ENCODE results near the gene OSGEP.

The OSGEP gene

DNA sequence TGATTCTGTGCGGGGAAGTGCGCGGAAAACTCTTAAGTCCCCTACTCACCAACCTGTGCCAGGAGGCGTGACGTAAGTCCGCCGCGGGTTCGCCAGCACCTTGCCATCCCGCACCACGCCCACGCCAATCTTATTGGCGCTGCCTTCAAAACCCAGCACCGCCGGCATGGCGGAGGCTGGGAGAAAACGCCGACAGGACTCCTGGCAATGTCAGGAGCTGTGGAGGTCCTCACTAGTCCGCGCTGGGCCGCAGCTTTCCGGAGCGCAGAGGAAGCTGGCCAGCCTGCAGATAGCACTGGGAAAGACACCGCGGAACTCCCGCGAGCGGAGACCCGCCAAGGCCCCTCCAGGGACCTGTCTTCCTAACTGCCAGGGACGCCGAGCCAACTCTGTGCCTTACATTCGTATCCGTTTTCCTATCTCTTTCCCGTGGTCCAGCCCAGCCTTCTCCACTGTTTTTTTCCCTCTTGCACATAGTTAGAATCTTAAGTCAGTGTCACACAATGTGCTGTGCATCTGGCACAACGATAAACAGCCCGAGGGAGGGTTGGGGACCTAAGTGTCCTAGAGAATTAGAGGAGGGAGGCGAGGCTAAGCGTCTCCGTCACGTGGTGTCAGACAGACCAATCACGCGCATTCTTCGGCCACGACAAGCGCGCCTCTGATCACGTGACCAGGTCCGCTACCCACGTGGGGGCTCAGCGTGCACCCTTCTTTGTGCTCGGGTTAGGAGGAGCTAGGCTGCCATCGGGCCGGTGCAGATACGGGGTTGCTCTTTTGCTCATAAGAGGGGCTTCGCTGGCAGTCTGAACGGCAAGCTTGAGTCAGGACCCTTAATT, at the start of gene OSGEP, which contains the start of gene APEX1:
Gene OSGEP (minus strand): TSS at position 297 of the 839 bp plus-strand sequence. CDS start 129 bp downstream, at position 168.
Gene APEX1 (plus strand): TSS at position 711 of the 839 bp plus-strand sequence. CDS start 420 bp downstream, outside the sequence.
- DNase-seq = peak; percentile 69 to 91

GRCh38 chr14:20503898-20504297, 49.3 kb upstream of the OSGEP start:
- DNase-seq = no peak

DNA sequence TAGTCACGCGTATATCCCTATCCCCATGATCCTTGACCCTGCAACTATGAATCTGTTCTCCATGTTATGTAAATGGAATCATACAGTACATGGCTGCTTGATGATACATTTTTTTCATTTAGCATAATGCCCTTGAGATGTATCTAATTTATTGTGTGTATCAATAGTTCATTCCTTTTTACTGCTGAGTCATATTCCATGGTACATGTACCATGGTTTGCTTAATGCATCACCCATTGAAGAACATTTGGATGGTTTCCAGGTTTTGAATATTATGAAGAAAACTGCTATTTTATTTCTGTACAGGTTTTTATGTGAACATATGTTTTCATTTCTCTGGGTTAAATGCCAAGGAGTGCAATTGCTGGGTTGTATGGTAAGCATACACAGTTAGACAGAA, 46.7 kb upstream of the OSGEP start:
- no peak for DNase-seq

GRCh38 chr14:20499881-20500280, 45.3 kb upstream of the OSGEP start:
- DNase-seq = no peak

DNA sequence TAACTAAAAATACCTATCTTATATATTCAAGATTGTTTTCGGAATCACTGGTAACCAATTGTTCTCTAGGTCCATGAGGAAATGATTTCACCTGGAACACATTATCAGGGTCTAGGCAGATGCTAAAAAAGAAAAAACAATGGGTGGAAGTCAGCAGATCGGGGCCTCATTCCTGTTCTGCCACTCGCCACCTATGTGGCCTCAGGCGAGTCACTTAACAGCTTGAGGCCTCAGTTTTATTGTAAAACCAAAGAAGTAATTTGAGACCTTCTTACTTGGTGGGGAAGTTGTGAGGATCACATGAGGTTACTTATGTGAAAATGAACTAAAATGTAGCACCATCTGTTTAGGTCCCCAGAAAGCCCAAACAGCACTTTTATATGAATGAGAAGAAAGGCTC, 44.5 kb upstream of the OSGEP start:
- DNase-seq = no peak

GRCh38 chr14:20498622-20499021, 44.0 kb upstream of the OSGEP start:
- DNase-seq = no peak

GRCh38 chr14:20494935-20495766, 40.5 kb upstream of the OSGEP start:
- DNase-seq = no peak

- DNase-seq = no peak
Measured at GRCh38 chr14:20493634-20494033, 39.0 kb upstream of the OSGEP start.

DNA sequence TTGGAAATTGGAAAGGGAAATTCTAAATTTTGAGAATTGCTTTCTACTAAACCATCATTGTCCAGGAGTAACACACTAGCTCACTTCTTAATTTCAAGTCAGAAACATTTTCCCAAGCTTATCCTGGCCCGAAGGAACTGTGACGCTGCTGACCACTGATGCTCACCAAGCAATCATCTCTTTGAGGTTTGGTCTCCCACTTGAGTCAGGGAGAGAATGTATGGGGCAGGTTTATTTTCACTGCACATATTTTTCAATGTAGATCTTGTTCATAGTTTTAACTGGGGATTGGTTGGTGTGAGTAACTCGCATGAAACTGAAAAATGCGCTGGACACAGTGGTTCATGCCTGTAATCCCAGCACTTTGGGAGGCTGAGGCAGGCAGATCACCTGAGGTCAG, 37.9 kb upstream of the OSGEP start:
- DNase-seq = no peak

GRCh38 chr14:20490563-20490962, 36.0 kb upstream of the OSGEP start:
- no peak for DNase-seq

DNA sequence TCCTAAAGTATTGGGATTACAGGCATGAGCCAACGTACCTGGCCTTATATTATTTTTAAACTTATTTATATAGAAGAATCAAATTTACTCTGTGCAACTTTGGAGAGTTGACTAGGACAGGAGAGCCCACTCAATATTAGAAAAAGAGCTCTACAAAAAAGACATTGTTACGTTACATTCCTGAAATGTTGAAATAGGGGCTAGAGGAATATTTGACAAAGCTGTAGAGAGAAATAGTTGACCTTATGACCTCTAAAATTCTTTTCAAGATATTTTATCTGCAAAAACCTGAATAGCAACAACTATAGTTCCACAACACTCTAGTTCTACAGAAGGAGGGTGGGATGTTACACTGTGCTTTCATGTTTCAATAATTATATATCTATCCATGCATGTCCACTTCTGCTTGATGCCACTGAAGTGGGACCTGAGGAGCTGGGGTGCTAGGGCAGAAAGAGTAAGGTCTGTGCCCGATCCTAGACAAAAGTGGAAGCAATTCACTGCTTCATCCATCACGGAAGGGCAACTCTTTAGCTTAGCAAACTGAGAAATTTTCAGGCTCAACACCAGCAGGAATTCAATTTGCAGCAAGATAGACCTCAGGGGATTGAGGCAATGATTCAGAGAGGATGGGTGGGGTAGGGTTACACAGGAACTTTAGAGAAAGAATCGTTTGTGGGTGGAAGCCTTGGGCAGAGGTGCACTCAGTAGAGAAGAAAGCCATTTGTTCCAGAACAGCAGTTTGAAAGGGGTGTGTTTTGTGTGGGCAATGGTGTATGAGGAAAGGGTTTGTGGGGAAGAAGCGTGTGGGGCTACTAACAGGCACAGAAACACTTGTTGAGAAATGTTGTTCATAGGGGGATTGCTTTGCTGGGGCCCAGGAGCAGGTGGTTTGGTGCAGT, 34.7 kb upstream of the OSGEP start:
- DNase-seq = no peak

- DNase-seq = no peak
Measured at GRCh38 chr14:20487396-20487725, 32.7 kb upstream of the OSGEP start.

- DNase-seq = no peak
Measured at GRCh38 chr14:20486684-20487395, 32.2 kb upstream of the OSGEP start.

DNA sequence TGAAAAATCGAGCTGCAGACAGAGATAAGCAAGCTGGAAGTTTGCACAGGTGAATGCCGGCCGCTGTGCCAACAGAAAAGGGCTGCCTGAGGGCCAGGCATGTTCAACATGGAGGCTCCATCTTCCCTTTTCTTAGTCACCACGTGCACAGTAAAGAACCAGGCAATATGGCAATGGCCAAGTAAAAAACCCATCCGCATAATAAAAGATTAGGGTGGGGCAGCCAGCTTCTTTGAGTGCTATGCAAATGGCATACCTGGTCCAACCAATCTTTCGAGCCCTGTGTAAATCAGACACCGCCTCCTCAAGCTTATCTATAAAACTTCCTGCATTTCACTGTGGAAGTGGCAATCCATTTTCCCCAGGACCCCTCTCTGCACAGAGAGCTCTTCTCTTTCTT, 31.3 kb upstream of the OSGEP start:
- no peak for DNase-seq

GRCh38 chr14:20482382-20482781, 27.8 kb upstream of the OSGEP start:
- no peak for DNase-seq

DNA sequence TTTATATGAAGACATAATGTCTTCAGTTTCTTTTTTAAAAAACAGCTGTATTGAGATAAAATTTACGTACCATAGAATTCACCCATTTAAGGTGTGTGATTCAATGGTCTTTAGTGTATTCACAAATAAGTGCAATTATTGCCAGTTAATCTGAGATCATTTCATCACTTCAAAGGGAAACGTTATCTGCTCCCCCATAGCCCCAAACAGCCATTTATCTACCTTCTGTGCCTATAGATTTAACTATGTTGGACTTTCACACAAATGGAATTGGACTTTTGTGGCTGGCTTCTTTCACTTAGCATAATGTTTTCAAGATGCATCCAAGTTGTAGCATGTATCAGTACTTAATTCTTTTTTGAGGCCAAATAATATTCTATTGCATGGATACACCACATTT, 24.3 kb upstream of the OSGEP start:
- DNase-seq = no peak

- DNase-seq = no peak
Measured at GRCh38 chr14:20477211-20477876, 22.7 kb upstream of the OSGEP start.

- no peak for DNase-seq
Measured at GRCh38 chr14:20476776-20477175, 22.2 kb upstream of the OSGEP start.

DNA sequence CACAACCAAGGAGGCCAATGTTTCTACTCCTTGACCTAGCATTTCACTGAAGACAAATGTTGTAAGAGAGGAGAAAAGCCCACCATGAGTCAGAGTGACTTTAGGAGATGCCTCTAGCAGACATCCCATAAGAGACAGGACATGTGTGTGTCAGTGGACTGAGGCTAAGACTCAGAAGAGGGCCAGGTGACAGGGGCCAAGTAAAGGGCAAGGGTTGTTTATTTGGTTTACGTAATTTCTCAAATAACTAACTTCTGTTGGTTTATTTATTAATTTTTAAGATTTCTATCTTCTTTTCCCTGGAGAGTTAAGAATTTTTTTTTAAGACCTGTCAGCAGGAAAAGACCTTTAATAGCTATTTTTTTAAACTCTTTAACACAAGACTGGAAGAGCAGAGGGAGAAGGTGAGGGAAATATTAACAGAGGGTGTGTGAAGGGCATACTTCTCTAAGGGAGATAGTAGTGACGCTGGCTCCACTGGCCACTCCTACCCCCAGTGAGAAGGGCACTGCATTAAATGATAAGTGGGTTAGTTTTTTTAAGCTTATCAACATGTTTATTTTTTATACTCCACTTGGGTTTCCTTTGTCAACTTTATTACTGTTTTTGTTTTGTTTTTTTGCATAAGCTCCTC, 18.0 kb upstream of the OSGEP start:
- DNase-seq = no peak

- DNase-seq = no peak
Measured at GRCh38 chr14:20470603-20470901, 15.9 kb upstream of the OSGEP start.

DNA sequence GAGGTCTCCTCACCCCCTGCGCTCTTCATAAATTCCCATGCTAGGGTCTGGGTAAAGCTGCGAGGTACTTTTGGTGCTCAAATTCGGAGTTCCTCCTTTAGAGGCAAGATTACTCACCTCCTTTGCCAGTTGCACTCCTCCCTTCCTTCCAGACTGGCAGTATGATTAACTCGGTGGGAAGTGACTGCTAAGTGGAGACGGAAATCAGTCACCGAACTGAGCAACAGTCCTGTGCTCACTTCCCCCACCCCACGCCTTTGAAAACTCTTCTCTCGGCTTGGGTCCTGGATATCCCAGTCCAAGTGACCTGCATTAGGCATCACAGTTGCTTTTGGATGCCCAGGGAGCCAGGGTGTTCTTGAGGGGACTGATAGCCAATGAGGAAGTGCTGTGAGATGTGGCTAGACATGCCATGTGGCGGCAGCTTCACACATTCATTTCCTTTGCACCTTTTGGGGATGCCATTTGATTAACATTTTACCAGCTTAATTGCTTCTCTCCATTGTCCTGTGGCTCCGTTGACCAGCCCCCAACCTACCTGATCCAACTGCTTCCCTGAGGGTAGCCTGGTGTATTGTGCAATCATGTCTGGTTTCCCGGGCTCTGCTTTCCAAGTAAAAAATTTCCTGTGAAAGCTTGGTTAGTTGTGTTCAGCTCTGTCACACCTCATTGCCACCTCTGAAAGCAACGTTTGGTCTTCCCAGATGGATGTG, 15.4 kb upstream of the OSGEP start:
- peak in 1 of 2 experiments; percentile 32 for DNase-seq
